Body of pancreas (tissue), 4 donors: Measurements from ENCODE around the gene TMEM250.

Source experiments
- CTCF ChIP-seq, 7 experiments: fragments of 450-650 bp in 4 of 7; fragments of 200-600 bp in 3 of 7; sonication (generic) in 3 of 7; IDR thresholded peaks; one replicate each; pipeline ENCODE4 v1.5.1; 2016 to 2019; ENCODE audit warnings: antibody characterized with exemption in 7 of 7
- POLR2A ChIP-seq, 3 donors: fragments of 450-650 bp; IDR thresholded peaks; one replicate each; pipeline ENCODE4 v1.6.1; 2016; ENCODE audit warnings: antibody characterized with exemption in 3 of 3, mild to moderate bottlenecking in 2 of 3

GRCh38 chr9:136114610-136115009, 4.1 kb downstream of the TMEM250 start:
- no peak for TF ChIP-seq CTCF (IDR thresholded peaks at IDR 0.05)
- no peak for TF ChIP-seq POLR2A (IDR thresholded peaks at IDR 0.05)
